HepG2 (cell line): ENCODE results near the gene RAPGEF5. TPM values are rescaled to one million over a fixed set of nuclear protein-coding genes. Genes with fewer than 3 reads are reported as not detected.

ENCODE experiments used
- ARNTL ChIP-seq: sonication (generic); formaldehyde crosslinking; IDR thresholded peaks from 2 replicates; pipeline ENCODE4 v1.4.0; 2020; ENCODE audit warnings: mild to moderate bottlenecking, missing genetic modification reagents
- ASH2L ChIP-seq: fragments of 300-600, 200-600 bp; sonication (generic); IDR thresholded peaks from 2 replicates; pipeline ENCODE4 v1.7.0; 2017; ENCODE audit warnings: low read depth, mild to moderate bottlenecking, moderate library complexity, mixed read lengths, low read length; ENCODE audit not compliant: insufficient read length
- CREBL2 ChIP-seq: sonication (generic); formaldehyde crosslinking; IDR thresholded peaks from 2 replicates; pipeline ENCODE4 v1.8.1; 2023; ENCODE audit warnings: missing genetic modification reagents, mild to moderate bottlenecking, borderline replicate concordance
- HOXA7 ChIP-seq: sonication (generic); formaldehyde crosslinking; IDR thresholded peaks from 2 replicates; pipeline ENCODE4 v1.8.1; 2022; ENCODE audit warnings: mild to moderate bottlenecking, missing genetic modification reagents, moderate library complexity
- KLF16 ChIP-seq, 2 experiments: sonication (generic) in 1 of 2; formaldehyde crosslinking in 1 of 2; IDR thresholded peaks; 2 replicates each; pipeline versions ENCODE4 v1.6.1 to v1.8.0; 2016 to 2023; ENCODE audit warnings: missing genetic modification reagents in 2 of 2, missing compliant biosample characterization in 1 of 2
- MED8 ChIP-seq: sonication (generic); formaldehyde crosslinking; IDR thresholded peaks from 2 replicates; pipeline ENCODE4 v1.8.1; 2023; ENCODE audit warnings: mild to moderate bottlenecking, missing genetic modification reagents; ENCODE audit not compliant: insufficient replicate concordance
- MLX ChIP-seq: IDR thresholded peaks from 2 replicates; pipeline ENCODE4 v1.6.1; 2016
- MTF1 ChIP-seq: sonication (generic); formaldehyde crosslinking; IDR thresholded peaks from 2 replicates; pipeline ENCODE4 v1.5.0; 2020; ENCODE audit warnings: missing genetic modification reagents
- STAT5B ChIP-seq: sonication (generic); formaldehyde crosslinking; IDR thresholded peaks from 2 replicates; pipeline ENCODE4 v1.4.0; 2020; ENCODE audit warnings: missing genetic modification reagents
- ZFP36 ChIP-seq: fragments of 150-350 bp; IDR thresholded peaks from 2 replicates; pipeline ENCODE4 v1.6.1; 2018; ENCODE audit warnings: borderline replicate concordance, low read length, low read depth; ENCODE audit not compliant: partially characterized antibody
- ZNF337 ChIP-seq: sonication (generic); formaldehyde crosslinking; IDR thresholded peaks from 2 replicates; pipeline ENCODE4 v1.5.1; 2020; ENCODE audit warnings: missing genetic modification reagents, low read depth, mild to moderate bottlenecking, borderline replicate concordance
- ZNF44 ChIP-seq: sonication (generic); formaldehyde crosslinking; IDR thresholded peaks from 2 replicates; pipeline ENCODE4 v1.5.1; 2020; ENCODE audit warnings: mild to moderate bottlenecking, missing genetic modification reagents
- ZNF550 ChIP-seq: sonication (generic); formaldehyde crosslinking; IDR thresholded peaks from 2 replicates; pipeline ENCODE4 v1.4.0; 2020; ENCODE audit warnings: mild to moderate bottlenecking, missing genetic modification reagents, borderline replicate concordance
- ZNF619 ChIP-seq: sonication (generic); formaldehyde crosslinking; IDR thresholded peaks from 2 replicates; pipeline ENCODE4 v1.4.0; 2020; ENCODE audit warnings: mild to moderate bottlenecking, missing genetic modification reagents
- ZNF766 ChIP-seq: sonication (generic); formaldehyde crosslinking; IDR thresholded peaks from 2 replicates; pipeline ENCODE4 v1.5.0; 2020; ENCODE audit warnings: missing genetic modification reagents, borderline replicate concordance
- ZNF879 ChIP-seq: sonication (generic); formaldehyde crosslinking; IDR thresholded peaks from 2 replicates; pipeline ENCODE4 v1.8.1; 2023; ENCODE audit warnings: missing genetic modification reagents
- polyA plus RNA-seq, 8 experiments: library from polyadenylated mRNA; depleted of rRNA in 3 of 8; stranded (reverse) in 7 of 8; unstranded in 1 of 8; fragments of >200 nt; fragmentation: Illumina TruSeq in 4 of 8; extraction: Trizol in 4 of 8; gene quantifications; 2 replicates each; pipeline versions ENCODE4 v1.2.1 to v1.2.3, GENCODE V29; 2011 to 2016; ENCODE audit warnings: low read depth in 4 of 8, missing spikeins in 1 of 8, mixed read lengths in 1 of 8; ENCODE audit not compliant: insufficient read depth in 1 of 8
- total RNA-seq, 5 experiments: library from RNA; depleted of rRNA; stranded (reverse); fragments of >200 nt; fragmentation: Illumina TruSeq; extraction: Trizol; gene quantifications; 2 replicates each; pipeline ENCODE4 v1.2.3, GENCODE V29; 2016; ENCODE audit warnings: low read depth in 1 of 5
- TF ChIP-seq, protein P1 (sequence below): sonication (generic); formaldehyde crosslinking; IDR thresholded peaks from 2 replicates; pipeline ENCODE4 v1.4.0; 2020; ENCODE audit warnings: missing genetic modification reagents
- TF ChIP-seq, protein P2 (sequence below): sonication (generic); formaldehyde crosslinking; IDR thresholded peaks from 2 replicates; pipeline ENCODE4 v1.8.1; 2023; ENCODE audit warnings: missing genetic modification reagents, inconsistent platforms, borderline replicate concordance
- TF ChIP-seq, protein P3 (sequence below): sonication (generic); formaldehyde crosslinking; IDR thresholded peaks from 2 replicates; pipeline ENCODE4 v1.9.0; 2022; ENCODE audit warnings: low read depth, missing genetic modification reagents
- TF ChIP-seq, protein P4 (sequence below): sonication (generic); formaldehyde crosslinking; IDR thresholded peaks from 2 replicates; pipeline ENCODE4 v1.5.0; 2020; ENCODE audit warnings: missing genetic modification reagents, mild to moderate bottlenecking, borderline replicate concordance

The RAPGEF5 gene
- total and polyA plus RNA-seq, 2 of the 13 experiments (the other 11 are each of a cell fraction or from before 2014, with no cell fraction given) = 17.1 to 23.4 TPM

DNA sequence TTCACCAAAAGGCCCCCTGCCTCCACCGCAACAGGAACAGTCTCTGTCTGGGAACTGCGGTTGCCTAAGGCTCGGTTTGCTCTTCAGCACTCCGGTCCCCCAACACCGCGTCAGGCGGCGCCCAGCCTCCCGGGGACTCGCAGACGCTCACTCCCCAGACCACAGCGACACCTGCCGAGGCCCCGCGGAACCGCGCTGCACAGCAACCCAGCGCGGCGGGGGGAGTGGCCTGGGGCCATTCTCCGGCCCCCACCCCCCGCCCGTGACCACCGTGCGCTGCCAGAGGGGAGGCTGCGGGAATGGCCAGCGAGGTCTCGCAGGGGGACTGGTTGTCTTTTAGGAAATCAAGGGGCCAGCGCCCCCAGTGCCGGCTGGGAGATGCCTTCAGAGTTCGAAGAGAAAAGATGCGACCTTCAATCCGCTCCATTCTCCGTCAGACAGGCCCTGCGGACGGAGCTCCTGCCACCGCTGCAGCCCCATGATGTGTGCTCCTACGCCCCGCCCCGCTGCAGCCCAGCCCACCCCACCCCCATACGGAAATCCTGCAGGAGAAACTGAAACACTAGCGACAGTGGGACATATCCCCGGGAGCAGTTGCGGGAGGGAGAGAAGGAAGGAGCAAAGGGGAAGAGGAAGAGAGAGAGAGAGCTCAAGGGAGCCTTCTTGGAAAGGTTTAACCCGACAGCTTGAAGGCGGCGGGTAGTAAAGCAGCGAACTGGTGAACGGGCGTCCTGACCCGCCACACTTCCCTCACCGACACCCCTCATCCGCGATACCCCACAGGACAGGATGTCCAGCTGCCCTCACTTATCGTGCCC is 273.9 kb downstream of the RAPGEF5 start (continued):
- TF ChIP-seq, protein P1, sequence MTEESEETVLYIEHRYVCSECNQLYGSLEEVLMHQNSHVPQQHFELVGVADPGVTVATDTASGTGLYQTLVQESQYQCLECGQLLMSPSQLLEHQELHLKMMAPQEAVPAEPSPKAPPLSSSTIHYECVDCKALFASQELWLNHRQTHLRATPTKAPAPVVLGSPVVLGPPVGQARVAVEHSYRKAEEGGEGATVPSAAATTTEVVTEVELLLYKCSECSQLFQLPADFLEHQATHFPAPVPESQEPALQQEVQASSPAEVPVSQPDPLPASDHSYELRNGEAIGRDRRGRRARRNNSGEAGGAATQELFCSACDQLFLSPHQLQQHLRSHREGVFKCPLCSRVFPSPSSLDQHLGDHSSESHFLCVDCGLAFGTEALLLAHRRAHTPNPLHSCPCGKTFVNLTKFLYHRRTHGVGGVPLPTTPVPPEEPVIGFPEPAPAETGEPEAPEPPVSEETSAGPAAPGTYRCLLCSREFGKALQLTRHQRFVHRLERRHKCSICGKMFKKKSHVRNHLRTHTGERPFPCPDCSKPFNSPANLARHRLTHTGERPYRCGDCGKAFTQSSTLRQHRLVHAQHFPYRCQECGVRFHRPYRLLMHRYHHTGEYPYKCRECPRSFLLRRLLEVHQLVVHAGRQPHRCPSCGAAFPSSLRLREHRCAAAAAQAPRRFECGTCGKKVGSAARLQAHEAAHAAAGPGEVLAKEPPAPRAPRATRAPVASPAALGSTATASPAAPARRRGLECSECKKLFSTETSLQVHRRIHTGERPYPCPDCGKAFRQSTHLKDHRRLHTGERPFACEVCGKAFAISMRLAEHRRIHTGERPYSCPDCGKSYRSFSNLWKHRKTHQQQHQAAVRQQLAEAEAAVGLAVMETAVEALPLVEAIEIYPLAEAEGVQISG = peak; percentile 77
- TF ChIP-seq, protein P2, sequence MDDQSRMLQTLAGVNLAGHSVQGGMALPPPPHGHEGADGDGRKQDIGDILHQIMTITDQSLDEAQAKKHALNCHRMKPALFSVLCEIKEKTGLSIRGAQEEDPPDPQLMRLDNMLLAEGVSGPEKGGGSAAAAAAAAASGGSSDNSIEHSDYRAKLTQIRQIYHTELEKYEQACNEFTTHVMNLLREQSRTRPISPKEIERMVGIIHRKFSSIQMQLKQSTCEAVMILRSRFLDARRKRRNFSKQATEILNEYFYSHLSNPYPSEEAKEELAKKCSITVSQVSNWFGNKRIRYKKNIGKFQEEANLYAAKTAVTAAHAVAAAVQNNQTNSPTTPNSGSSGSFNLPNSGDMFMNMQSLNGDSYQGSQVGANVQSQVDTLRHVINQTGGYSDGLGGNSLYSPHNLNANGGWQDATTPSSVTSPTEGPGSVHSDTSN (CRISPR knock-in tag) = no peak
- TF ChIP-seq ASH2L = no peak
- no peak for TF ChIP-seq ARNTL (CRISPR knock-in tag)
- no peak for TF ChIP-seq ZNF44 (CRISPR knock-in tag)
- TF ChIP-seq MLX (CRISPR knock-in tag) = no peak
- TF ChIP-seq MED8 (CRISPR knock-in tag) = no peak
- TF ChIP-seq CREBL2 (CRISPR knock-in tag) = no peak
- no peak for TF ChIP-seq MTF1 (CRISPR knock-in tag)
- no peak for TF ChIP-seq ZNF879
- TF ChIP-seq ZFP36 = peak; percentile 7
- TF ChIP-seq, protein P3, sequence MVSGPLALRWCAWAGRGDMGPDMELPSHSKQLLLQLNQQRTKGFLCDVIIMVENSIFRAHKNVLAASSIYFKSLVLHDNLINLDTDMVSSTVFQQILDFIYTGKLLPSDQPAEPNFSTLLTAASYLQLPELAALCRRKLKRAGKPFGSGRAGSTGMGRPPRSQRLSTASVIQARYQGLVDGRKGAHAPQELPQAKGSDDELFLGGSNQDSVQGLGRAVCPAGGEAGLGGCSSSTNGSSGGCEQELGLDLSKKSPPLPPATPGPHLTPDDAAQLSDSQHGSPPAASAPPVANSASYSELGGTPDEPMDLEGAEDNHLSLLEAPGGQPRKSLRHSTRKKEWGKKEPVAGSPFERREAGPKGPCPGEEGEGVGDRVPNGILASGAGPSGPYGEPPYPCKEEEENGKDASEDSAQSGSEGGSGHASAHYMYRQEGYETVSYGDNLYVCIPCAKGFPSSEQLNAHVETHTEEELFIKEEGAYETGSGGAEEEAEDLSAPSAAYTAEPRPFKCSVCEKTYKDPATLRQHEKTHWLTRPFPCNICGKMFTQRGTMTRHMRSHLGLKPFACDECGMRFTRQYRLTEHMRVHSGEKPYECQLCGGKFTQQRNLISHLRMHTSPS (CRISPR knock-in tag) = no peak
- no peak for TF ChIP-seq STAT5B
- no peak for TF ChIP-seq ZNF766
- no peak for TF ChIP-seq ZNF550
- TF ChIP-seq, protein P4, sequence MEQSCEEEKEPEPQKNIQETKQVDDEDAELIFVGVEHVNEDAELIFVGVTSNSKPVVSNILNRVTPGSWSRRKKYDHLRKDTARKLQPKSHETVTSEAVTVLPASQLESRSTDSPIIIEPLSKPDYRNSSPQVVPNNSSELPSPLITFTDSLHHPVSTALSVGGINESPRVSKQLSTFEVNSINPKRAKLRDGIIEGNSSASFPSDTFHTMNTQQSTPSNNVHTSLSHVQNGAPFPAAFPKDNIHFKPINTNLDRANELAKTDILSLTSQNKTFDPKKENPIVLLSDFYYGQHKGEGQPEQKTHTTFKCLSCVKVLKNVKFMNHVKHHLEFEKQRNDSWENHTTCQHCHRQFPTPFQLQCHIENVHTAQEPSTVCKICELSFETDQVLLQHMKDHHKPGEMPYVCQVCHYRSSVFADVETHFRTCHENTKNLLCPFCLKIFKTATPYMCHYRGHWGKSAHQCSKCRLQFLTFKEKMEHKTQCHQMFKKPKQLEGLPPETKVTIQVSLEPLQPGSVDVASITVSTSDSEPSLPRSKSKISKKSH (CRISPR knock-in tag) = peak; percentile 47; the same call in 1 of the 2 replicates
- no peak for TF ChIP-seq ZNF337 (CRISPR knock-in tag)
- 0 out of 2 replicates have a peak, but pooled peaks have one; percentile 30 for TF ChIP-seq ZNF619 (CRISPR knock-in tag)
- TF ChIP-seq HOXA7 (CRISPR knock-in tag) = no peak
- TF ChIP-seq KLF16 (CRISPR knock-in tag; IDR thresholded peaks at IDR 0.05) = 0 out of 4 replicates have a peak, but pooled peaks of 1 of the 2 experiments have one; percentile 56
